HEK293T (cell line): ENCODE data around the gene ZKSCAN5.

Experiments
- CTCF ChIA-PET: fragments of 350-600 bp; formaldehyde crosslinking; extraction: SDS; loops from one replicate; lab custom pipeline; 2021; ENCODE audit warnings: antibody characterized with exemption, inconsistent platforms; lab: Yijun Ruan, JAX
- POLR2A ChIA-PET: fragments of 350-600 bp; formaldehyde crosslinking; extraction: SDS; loops from one replicate; lab custom pipeline; 2020; ENCODE audit warnings: antibody characterized with exemption, inconsistent platforms; lab: Yijun Ruan, JAX
- DNase-seq: peaks from one replicate; pipeline ENCODE4 v3.0.0; 2012; ENCODE audit warnings: mixed read lengths; ENCODE audit errors: extremely low spot score
- ARNT ChIP-seq: fragments of 450-650 bp; IDR thresholded peaks from 2 replicates; pipeline ENCODE4 v1.6.1; 2017; ENCODE audit warnings: mild to moderate bottlenecking
- BHLHE40 ChIP-seq: fragments of 450-650 bp; IDR thresholded peaks from 2 replicates; pipeline ENCODE4 v1.6.1; 2016; ENCODE audit warnings: mild to moderate bottlenecking, moderate library complexity, borderline replicate concordance
- CTBP1 ChIP-seq: fragments of 450-650 bp; IDR thresholded peaks from 2 replicates; pipeline ENCODE4 v1.6.1; 2016; ENCODE audit warnings: borderline replicate concordance
- ELF4 ChIP-seq: fragments of 450-650 bp; IDR thresholded peaks from 2 replicates; pipeline ENCODE4 v1.6.1; 2017; ENCODE audit warnings: antibody characterized with exemption
- FOXA1 ChIP-seq: fragments of 450-650 bp; IDR thresholded peaks from 2 replicates; pipeline ENCODE4 v1.6.1; 2016; ENCODE audit warnings: mild to moderate bottlenecking
- FOXK2 ChIP-seq: fragments of 450-650 bp; IDR thresholded peaks from 2 replicates; pipeline ENCODE4 v1.6.1; 2016; ENCODE audit warnings: mild to moderate bottlenecking
- FOXM1 ChIP-seq: fragments of 450-650 bp; IDR thresholded peaks from 2 replicates; pipeline ENCODE4 v1.6.1; 2017; ENCODE audit warnings: mild to moderate bottlenecking, borderline replicate concordance
- HDGF ChIP-seq: fragments of 450-650 bp; IDR thresholded peaks from 2 replicates; pipeline ENCODE4 v1.6.1; 2017; ENCODE audit warnings: antibody characterized with exemption, borderline replicate concordance
- L3MBTL2 ChIP-seq: fragments of 450-650 bp; conservative IDR thresholded peaks from 2 replicates; pipeline ENCODE4 v1.6.1; 2016; ENCODE audit warnings: mild to moderate bottlenecking
- LEF1 ChIP-seq: fragments of 450-650 bp; IDR thresholded peaks from 2 replicates; pipeline ENCODE4 v1.6.1; 2017; ENCODE audit warnings: mild to moderate bottlenecking, borderline replicate concordance
- NFRKB ChIP-seq: fragments of 450-650 bp; IDR thresholded peaks from 2 replicates; pipeline ENCODE4 v1.6.1; 2016; ENCODE audit warnings: mild to moderate bottlenecking, moderate library complexity
- SP1 ChIP-seq: fragments of 450-650 bp; IDR thresholded peaks from 2 replicates; pipeline ENCODE4 v1.6.1; 2017
- SUZ12 ChIP-seq: fragments of 450-650 bp; IDR thresholded peaks from 2 replicates; pipeline ENCODE4 v1.6.1; 2016; ENCODE audit warnings: mild to moderate bottlenecking
- TARDBP ChIP-seq: fragments of 450-650 bp; IDR thresholded peaks from 2 replicates; pipeline ENCODE4 v1.6.1; 2016
- ZNF384 ChIP-seq: fragments of 450-650 bp; IDR thresholded peaks from 2 replicates; pipeline ENCODE4 v1.6.1; 2016
- TF ChIP-seq, protein P1 (sequence below): fragments of 450-650 bp; IDR thresholded peaks from 2 replicates; pipeline ENCODE4 v1.6.1; 2016

ZKSCAN5 gene

GRCh38 chr7:99457650-99458493, 46.6 kb upstream of the ZKSCAN5 start:
- CTCF ChIA-PET = no interaction called here
- DNase-seq = no peak
- POLR2A ChIA-PET = no interaction called here
- TF ChIP-seq NFRKB = no peak
- no peak for TF ChIP-seq FOXM1
- TF ChIP-seq SP1 = no peak

DNA sequence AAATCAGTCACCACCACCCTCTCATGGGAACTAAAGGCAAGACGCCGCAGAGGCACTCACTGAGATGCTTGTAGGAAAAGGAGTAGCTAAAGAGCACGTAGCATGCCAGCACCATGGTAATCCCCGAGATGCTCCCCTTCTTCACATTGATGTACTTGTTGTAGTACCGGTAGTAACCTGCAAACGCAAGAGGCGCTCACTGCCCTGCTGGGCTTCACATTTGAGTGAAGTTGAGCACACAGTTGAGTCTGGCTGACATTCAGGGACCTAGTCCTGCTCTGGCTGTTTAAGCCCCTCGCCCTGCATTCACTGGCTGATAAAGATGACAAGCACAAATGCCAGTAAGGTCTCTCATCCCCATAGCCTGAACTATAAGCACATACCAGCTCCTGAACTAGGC, 45.4 kb upstream of the ZKSCAN5 start:
- ChIA-PET POLR2A (no interaction called here), CTCF (interaction anchor here (0.6 kb wide), 2 partner anchors 26 to 150 kb away, joined by 3 to 4 read pairs; no protein-coding TSS in a partner anchor)
- TF ChIP-seq HDGF (no peak), BHLHE40 (no peak), FOXA1 (no peak), ZNF384 (no peak)
- TF ChIP-seq, protein P1, sequence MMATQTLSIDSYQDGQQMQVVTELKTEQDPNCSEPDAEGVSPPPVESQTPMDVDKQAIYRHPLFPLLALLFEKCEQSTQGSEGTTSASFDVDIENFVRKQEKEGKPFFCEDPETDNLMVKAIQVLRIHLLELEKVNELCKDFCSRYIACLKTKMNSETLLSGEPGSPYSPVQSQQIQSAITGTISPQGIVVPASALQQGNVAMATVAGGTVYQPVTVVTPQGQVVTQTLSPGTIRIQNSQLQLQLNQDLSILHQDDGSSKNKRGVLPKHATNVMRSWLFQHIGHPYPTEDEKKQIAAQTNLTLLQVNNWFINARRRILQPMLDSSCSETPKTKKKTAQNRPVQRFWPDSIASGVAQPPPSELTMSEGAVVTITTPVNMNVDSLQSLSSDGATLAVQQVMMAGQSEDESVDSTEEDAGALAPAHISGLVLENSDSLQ = no peak
- DNase-seq = peak; percentile 46

- TF ChIP-seq ARNT (no peak), FOXA1 (no peak), NFRKB (no peak), HDGF (no peak), FOXM1 (no peak), TARDBP (no peak), ELF4 (no peak), SUZ12 (no peak), L3MBTL2 (no peak), LEF1 (no peak), BHLHE40 (no peak), SP1 (no peak), CTBP1 (no peak), ZNF384 (no peak), FOXK2 (no peak)
- TF ChIP-seq, protein P1 = no peak
- CTCF ChIA-PET = interaction anchor here (0.5 kb wide), 1 partner anchor 204 kb away, joined by 3 read pairs; no protein-coding TSS in a partner anchor
- POLR2A ChIA-PET = interaction anchor here (1.4 kb wide), 1 partner anchor 22 kb away, joined by 4 read pairs; the partner anchor contains the start of genes CPSF4 and PTCD1
- no peak for DNase-seq
Observed at GRCh38 chr7:99460651-99461050, 43.8 kb upstream of the ZKSCAN5 start.

GRCh38 chr7:99461221-99461620, 43.2 kb upstream of the ZKSCAN5 start:
- POLR2A ChIA-PET = interaction anchor here (1.4 kb wide), 1 partner anchor 22 kb away, joined by 4 read pairs; the partner anchor contains the start of genes CPSF4 and PTCD1
- no peak for DNase-seq
- TF ChIP-seq, protein P1 = no peak
- TF ChIP-seq FOXK2 = no peak
- TF ChIP-seq ZNF384 = no peak
- CTCF ChIA-PET = interaction anchor here (0.5 kb wide), 1 partner anchor 205 kb away, joined by 3 read pairs; no protein-coding TSS in a partner anchor

- POLR2A ChIA-PET = interaction anchor here (1.0 to 1.6 kb wide), 4 partner anchors 9 to 39 kb away, joined by 3 to 10 read pairs (median 4); partner anchors contain the start of genes CPSF4, PTCD1 and ZKSCAN5
- DNase-seq = no peak
- TF ChIP-seq, protein P1 = no peak
- TF ChIP-seq L3MBTL2 = no peak
- no peak for TF ChIP-seq CTBP1
- TF ChIP-seq ELF4 = no peak
- no peak for TF ChIP-seq LEF1
- TF ChIP-seq NFRKB = no peak
- no peak for TF ChIP-seq ZNF384
- TF ChIP-seq SP1 = no peak
- TF ChIP-seq TARDBP = no peak
- TF ChIP-seq BHLHE40 = no peak
- no peak for TF ChIP-seq SUZ12
- no peak for TF ChIP-seq FOXM1
- TF ChIP-seq HDGF = no peak
- no peak for TF ChIP-seq FOXK2
- CTCF ChIA-PET = interaction anchor here (0.5 to 0.7 kb wide), 2 partner anchors 18 to 293 kb away, joined by 4 to 6 read pairs; no protein-coding TSS in a partner anchor
Observed at GRCh38 chr7:99465421-99465768, 39.1 kb upstream of the ZKSCAN5 start.
